Measurements from ENCODE around the gene SMYD4. TPM values are rescaled to one million over a fixed set of nuclear protein-coding genes. Genes with fewer than 3 reads are reported as not detected.

SMYD4 gene
- total and polyA plus RNA-seq, 2 donors (not counting 1 experiment from before 2014, with no cell fraction given): 11.9 to 37.5 TPM

DNA sequence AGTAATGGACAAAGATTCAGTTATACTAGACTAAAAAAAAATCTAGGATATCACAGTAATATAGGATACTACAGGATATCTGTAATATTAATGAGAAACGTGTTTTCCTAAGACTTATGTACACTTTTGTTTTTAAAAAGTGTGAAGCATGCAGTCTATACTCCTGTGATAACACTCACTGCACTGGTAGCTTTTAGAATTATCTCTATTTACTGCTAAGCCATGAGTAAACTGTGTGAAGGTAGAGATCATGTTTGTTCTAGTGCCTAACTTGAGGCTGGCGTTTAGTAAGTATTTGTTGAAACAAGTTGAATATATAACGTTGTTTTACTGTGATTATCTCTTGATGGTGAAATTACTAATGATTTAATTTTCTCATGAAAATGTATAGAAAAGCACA is 24.0 kb upstream of the SMYD4 start:
- TF ChIP-seq, protein P1, sequence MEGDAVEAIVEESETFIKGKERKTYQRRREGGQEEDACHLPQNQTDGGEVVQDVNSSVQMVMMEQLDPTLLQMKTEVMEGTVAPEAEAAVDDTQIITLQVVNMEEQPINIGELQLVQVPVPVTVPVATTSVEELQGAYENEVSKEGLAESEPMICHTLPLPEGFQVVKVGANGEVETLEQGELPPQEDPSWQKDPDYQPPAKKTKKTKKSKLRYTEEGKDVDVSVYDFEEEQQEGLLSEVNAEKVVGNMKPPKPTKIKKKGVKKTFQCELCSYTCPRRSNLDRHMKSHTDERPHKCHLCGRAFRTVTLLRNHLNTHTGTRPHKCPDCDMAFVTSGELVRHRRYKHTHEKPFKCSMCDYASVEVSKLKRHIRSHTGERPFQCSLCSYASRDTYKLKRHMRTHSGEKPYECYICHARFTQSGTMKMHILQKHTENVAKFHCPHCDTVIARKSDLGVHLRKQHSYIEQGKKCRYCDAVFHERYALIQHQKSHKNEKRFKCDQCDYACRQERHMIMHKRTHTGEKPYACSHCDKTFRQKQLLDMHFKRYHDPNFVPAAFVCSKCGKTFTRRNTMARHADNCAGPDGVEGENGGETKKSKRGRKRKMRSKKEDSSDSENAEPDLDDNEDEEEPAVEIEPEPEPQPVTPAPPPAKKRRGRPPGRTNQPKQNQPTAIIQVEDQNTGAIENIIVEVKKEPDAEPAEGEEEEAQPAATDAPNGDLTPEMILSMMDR (IDR thresholded peaks at IDR 0.05): no peak
- no peak for TF ChIP-seq EZH2 (IDR thresholded peaks at IDR 0.05; ENCODE audit: borderline replicate concordance, insufficient read depth, low read depth, low read length, poor library complexity, severe bottlenecking)
- Histone ChIP-seq H3K4me3 (ENCODE audit: control extremely low read depth in 1 of 5, extremely low read depth in 1 of 5, insufficient read depth in 1 of 5, low read depth in 2 of 5, low read length in 4 of 5) (no peak overlapping the region), H3K4me2 (replicated peaks; ENCODE audit: low read depth, low read length, poor library complexity, severe bottlenecking) (no peak overlapping the region), H3K4me1 (ENCODE audit: control insufficient read depth in 2 of 2, insufficient read depth in 2 of 2, low read length in 2 of 2) (no peaks in the 10 kb centered on the region), H4K20me1 (ENCODE audit: control insufficient read depth, insufficient read depth, low read length, poor library complexity, severe bottlenecking) (no peaks in the 10 kb centered on the region), H3K27ac (ENCODE audit: low read length in 2 of 2) (no peak overlapping the region), H2AFZ (ENCODE audit: insufficient read depth, low read depth, low read length, poor library complexity, severe bottlenecking) (no peak overlapping the region), H3K79me2 (ENCODE audit: control insufficient read depth, insufficient read depth, low read length) (peaks cover 4% of the 10 kb centered on the region), H3K36me3 (replicated peaks in 1 of 2; ENCODE audit: control extremely low read depth in 1 of 2, control insufficient read depth in 1 of 2, extremely low read depth in 1 of 2, insufficient read depth in 2 of 2, low read length in 1 of 2) (peaks cover 6 to 42% of the 10 kb centered on the region in 2 experiments), H3K9ac (ENCODE audit: low read length) (no peak overlapping the region), H3K9me3 (ENCODE audit: control extremely low read depth in 1 of 3, control insufficient read depth in 2 of 3, insufficient read depth in 1 of 3, low read length in 2 of 3) (no peaks in the 10 kb centered on the region), H3K27me3 (replicated peaks in 1 of 4; ENCODE audit: control extremely low read depth in 1 of 4, control insufficient read depth in 3 of 4, insufficient read depth in 4 of 4, low read length in 3 of 4) (no peaks in the 10 kb centered on the region)
- H3K4me3 Mint-ChIP-seq: no peak overlapping the region
- H3K27ac Mint-ChIP-seq: no peak overlapping the region
- no CpG with 5 or more reads among the region's 3 CpGs for WGBS (ENCODE audit: insufficient coverage)
- ChIA-PET CTCF (interaction anchor here (1.0 to 1.8 kb wide), 4 partner anchors 10 to 204 kb away, joined by 3 to 4 read pairs (median 3); no protein-coding TSS in a partner anchor), POLR2A (no interaction called here)
- H3K4me1 Mint-ChIP-seq: peaks cover 6% of the 10 kb centered on the region
- no peak for ATAC-seq (ENCODE audit: low read depth)
- no peak for DNase-seq
- H3K9me3 Mint-ChIP-seq (ENCODE audit: insufficient read depth): no peaks in the 10 kb centered on the region
- intact Hi-C loops (cut with micrococcal nuclease): no loop called here
- H3K27me3 Mint-ChIP-seq: no peaks in the 10 kb centered on the region

DNA sequence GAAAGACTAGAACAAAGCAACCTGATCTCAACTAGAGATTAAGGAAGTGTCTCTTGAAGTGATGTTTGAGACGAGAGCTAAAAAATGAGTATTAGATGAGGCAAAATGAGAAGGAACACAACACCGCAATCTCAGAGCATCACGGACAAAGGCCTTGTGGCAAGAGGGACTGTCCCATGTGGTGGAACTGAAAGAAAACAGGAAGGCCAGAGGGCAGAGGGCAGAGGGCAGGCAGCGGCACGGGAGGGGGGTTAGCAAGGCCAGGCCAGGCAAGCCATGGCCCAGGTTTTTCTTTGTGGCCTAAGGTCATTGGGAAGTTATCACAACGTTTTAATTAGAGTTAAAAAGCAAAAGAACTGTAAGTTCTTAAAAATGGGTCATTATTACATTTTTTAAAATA is 22.6 kb upstream of the SMYD4 start:
- no peak for ATAC-seq (ENCODE audit: low read depth)
- H3K27ac Mint-ChIP-seq: peak overlapping the region; percentile 57
- ChIA-PET CTCF (interaction anchor here (1.8 kb wide), 1 partner anchor 12 kb away, joined by 3 read pairs; no protein-coding TSS in a partner anchor), POLR2A (no interaction called here)
- intact Hi-C loops (cut with micrococcal nuclease): no loop called here
- H3K27me3 Mint-ChIP-seq: no peaks in the 10 kb centered on the region
- H3K4me3 Mint-ChIP-seq: no peak overlapping the region
- H3K27ac ChIP-seq (ENCODE audit: low read length in 2 of 2): peak overlapping the region in 1 of 2 donors; percentile 6
- H4K20me1 ChIP-seq (ENCODE audit: control insufficient read depth, insufficient read depth, low read length, poor library complexity, severe bottlenecking): no peaks in the 10 kb centered on the region
- DNase-seq: no peak
- H3K36me3 ChIP-seq (replicated peaks in 1 of 2; ENCODE audit: control extremely low read depth in 1 of 2, control insufficient read depth in 1 of 2, extremely low read depth in 1 of 2, insufficient read depth in 2 of 2, low read length in 1 of 2): peaks cover 7 to 52% of the 10 kb centered on the region in 2 experiments
- no peaks in the 10 kb centered on the region for H3K27me3 ChIP-seq (replicated peaks in 1 of 4; ENCODE audit: control extremely low read depth in 1 of 4, control insufficient read depth in 3 of 4, insufficient read depth in 4 of 4, low read length in 3 of 4)
- no peak overlapping the region for H3K4me3 ChIP-seq (ENCODE audit: control extremely low read depth in 1 of 5, extremely low read depth in 1 of 5, insufficient read depth in 1 of 5, low read depth in 2 of 5, low read length in 4 of 5)
- no peak for TF ChIP-seq EZH2 (IDR thresholded peaks at IDR 0.05; ENCODE audit: borderline replicate concordance, insufficient read depth, low read depth, low read length, poor library complexity, severe bottlenecking)
- TF ChIP-seq, protein P1 (IDR thresholded peaks at IDR 0.05): no peak
- no peaks in the 10 kb centered on the region for H3K4me1 ChIP-seq (ENCODE audit: control insufficient read depth in 2 of 2, insufficient read depth in 2 of 2, low read length in 2 of 2)
- H3K4me1 Mint-ChIP-seq: peaks cover 6% of the 10 kb centered on the region
- peaks cover 4% of the 10 kb centered on the region for H3K79me2 ChIP-seq (ENCODE audit: control insufficient read depth, insufficient read depth, low read length)
- H3K9me3 Mint-ChIP-seq (ENCODE audit: insufficient read depth): no peaks in the 10 kb centered on the region
- no peak overlapping the region for H2AFZ ChIP-seq (ENCODE audit: insufficient read depth, low read depth, low read length, poor library complexity, severe bottlenecking)
- WGBS (ENCODE audit: insufficient coverage): 73% methylated on average over 5 of the region's 6 CpGs
- no peak overlapping the region for H3K9ac ChIP-seq (ENCODE audit: low read length)
- no peak overlapping the region for H3K4me2 ChIP-seq (replicated peaks; ENCODE audit: low read depth, low read length, poor library complexity, severe bottlenecking)
- no peaks in the 10 kb centered on the region for H3K9me3 ChIP-seq (ENCODE audit: control extremely low read depth in 1 of 3, control insufficient read depth in 2 of 3, insufficient read depth in 1 of 3, low read length in 2 of 3)

Data from B cell (primary cell).